K562 (cell line): ENCODE data around the gene SERINC5. TPM values are rescaled to one million over a fixed set of nuclear protein-coding genes. Genes with fewer than 3 reads are reported as not detected.

Experiments
- ATAC-seq: fragments of 200-7000 bp; cut with Tn5 transposase; 3 replicates; pipeline ENCODE4 v1.9.1; 2020; ENCODE audit warnings: moderate library complexity
- BruUV-seq: library from RNA; stranded (reverse); fragments of 400-500 nt; replicated peaks from 2 replicates; lab custom pipeline; 2021; lab: Mats Ljungman, UMichigan
- CTCF ChIA-PET: fragments of 300-600 bp; formaldehyde crosslinking; extraction: SDS; loops from one replicate; lab custom pipeline; 2021; ENCODE audit warnings: low intra/inter-chr PET ratio; lab: Yijun Ruan, JAX
- POLR2A ChIA-PET: fragments of 300-600, 350-650 bp; sonication (Branson Sonifier 250); formaldehyde crosslinking; extraction: SDS; loops from one replicate; lab custom pipeline; 2021; ENCODE audit warnings: antibody characterized with exemption, inconsistent platforms; lab: Yijun Ruan, JAX
- DNase-seq, 4 experiments: peaks; one replicate each; pipeline versions ENCODE4 v3.0.0 to v3.0.0-alpha.2; 2011 to 2018; ENCODE audit warnings: low spot score in 3 of 4, mixed read lengths in 3 of 4; ENCODE audit errors: extremely low read depth in 1 of 4
- FAIRE-seq: peaks from 2 replicates; lab custom pipeline; 2011; peaks lifted over from hg19 to GRCh38; lab: Jason Lieb, UNC
- H2AFZ ChIP-seq: 2 replicates; pipeline ENCODE4 v1.6.0; 2011; ENCODE audit warnings: low read depth, low read length, control low read depth, inconsistent platforms
- H3K27ac ChIP-seq: fragments of 200-600 bp; 3 replicates; pipeline ENCODE4 v1.8.0; 2011; ENCODE audit warnings: low read depth, mild to moderate bottlenecking, control low read depth, inconsistent platforms, low read length, moderate library complexity, mixed read lengths; ENCODE audit errors: extremely low read depth
- H3K27me3 ChIP-seq, 2 experiments: fragments of 300-600 bp in 1 of 2; 2 replicates in 1 of 2; 3 replicates in 1 of 2; pipeline versions ENCODE4 v1.6.0 to v1.8.0; 2011; ENCODE audit warnings: inconsistent platforms in 2 of 2, low read length in 2 of 2, mild to moderate bottlenecking in 1 of 2, mixed read lengths in 1 of 2, moderate library complexity in 1 of 2; ENCODE audit not compliant: control insufficient read depth in 2 of 2, insufficient read depth in 2 of 2
- H3K36me3 ChIP-seq: fragments of 300-600 bp; 3 replicates; pipeline ENCODE4 v1.8.0; 2011; ENCODE audit warnings: mild to moderate bottlenecking, low read length, inconsistent platforms; ENCODE audit not compliant: control insufficient read depth, insufficient read depth
- H3K4me1 ChIP-seq, 2 experiments: fragments of 200-600 bp in 1 of 2; replicated peaks in 1 of 2; 2 replicates in 1 of 2; 3 replicates in 1 of 2; pipeline versions ENCODE4 v1.5.1 to v1.8.0; 2011; ENCODE audit warnings: inconsistent platforms in 2 of 2, low read length in 2 of 2, mild to moderate bottlenecking in 1 of 2, mixed read lengths in 1 of 2, moderate library complexity in 1 of 2; ENCODE audit not compliant: control insufficient read depth in 2 of 2, insufficient read depth in 2 of 2
- H3K4me2 ChIP-seq: 2 replicates; pipeline ENCODE4 v1.6.1; 2011; ENCODE audit warnings: low read length, control low read depth, inconsistent platforms, mixed read lengths; ENCODE audit not compliant: insufficient read depth
- H3K4me3 ChIP-seq: fragments of 200-600 bp; sonication (generic), shearing (Covaris generic); 2 replicates; pipeline ENCODE4 v1.5.1; 2016; ENCODE audit warnings: control low read depth, inconsistent platforms
- H3K79me2 ChIP-seq: fragments of 200-600 bp; 3 replicates; pipeline ENCODE4 v1.8.0; 2011; ENCODE audit warnings: low read length, inconsistent platforms; ENCODE audit not compliant: control insufficient read depth, insufficient read depth
- H3K9ac ChIP-seq, 2 experiments: 2 replicates each; pipeline versions ENCODE4 v1.6.0 to v1.6.1; 2011; ENCODE audit warnings: low read depth in 2 of 2, low read length in 2 of 2, control low read depth in 1 of 2, inconsistent platforms in 1 of 2, mild to moderate bottlenecking in 1 of 2, mixed read lengths in 1 of 2; ENCODE audit not compliant: insufficient read depth in 1 of 2
- H3K9me1 ChIP-seq: one replicate; pipeline ENCODE4 v1.6.0; 2011; ENCODE audit warnings: inconsistent platforms, mild to moderate bottlenecking, low read length, moderate library complexity; ENCODE audit not compliant: control insufficient read depth, insufficient read depth
- H3K9me3 ChIP-seq: replicated peaks from 2 replicates; pipeline ENCODE4 v1.5.1; 2011; ENCODE audit warnings: low read depth, low read length, inconsistent platforms; ENCODE audit not compliant: control insufficient read depth, insufficient read depth
- H4K20me1 ChIP-seq: replicated peaks from 2 replicates; pipeline ENCODE4 v1.6.1; 2011; ENCODE audit warnings: low read length, inconsistent platforms, mixed read lengths; ENCODE audit not compliant: control insufficient read depth, insufficient read depth
- GTF2F1 ChIP-seq: IDR thresholded peaks from 2 replicates; pipeline ENCODE4 v1.6.1; 2011; ENCODE audit warnings: low read depth, low read length, improper control_type of control experiment
- RBM25 ChIP-seq: fragments of 200-400 bp; formaldehyde crosslinking; IDR thresholded peaks from 2 replicates; pipeline ENCODE4 v1.6.1; 2018; ENCODE audit warnings: low read length, low read depth, moderate library complexity; ENCODE audit not compliant: severe bottlenecking
- SMAD2 ChIP-seq: fragments of 150-350 bp; IDR thresholded peaks from 2 replicates; pipeline ENCODE4 v1.6.1; 2014; ENCODE audit warnings: low read depth, mild to moderate bottlenecking, low read length
- SNRNP70 ChIP-seq: fragments of 200-400 bp; formaldehyde crosslinking; optimal IDR thresholded peaks from 2 replicates; pipeline ENCODE3; 2017; ENCODE audit warnings: low read depth, low read length
- ZNF121 ChIP-seq: sonication (generic); formaldehyde crosslinking; conservative IDR thresholded peaks from 2 replicates; pipeline ENCODE4 v1.8.0; 2022; ENCODE audit warnings: missing genetic modification reagents
- ZNF408 ChIP-seq: fragments of 250-450 bp; sonication (Bioruptor Pico); IDR thresholded peaks from 2 replicates; pipeline ENCODE4 v1.4.0; 2020; ENCODE audit warnings: low read depth, mild to moderate bottlenecking, moderate library complexity
- WGBS: fragments of 100-300 bp; shearing (Covaris generic); methylation state at CpG from one replicate; pipeline ENCODE4 v1.1.6; 2016; ENCODE audit warnings: low coverage, mixed read lengths; ENCODE audit not compliant: insufficient coverage; ENCODE audit errors: missing lambda C conversion rate; 5-methylcytosine and 5-hydroxymethylcytosine counted together
- in situ Hi-C: fragments of 300-500 bp; cut with MboI; formaldehyde crosslinking; loops from 4 replicates; pipeline ENCODE4 v1.15.0; 2018; ENCODE audit warnings: inconsistent platforms, mixed read lengths
- intact Hi-C: fragments of 100-400 bp; cut with micrococcal nuclease; formaldehyde crosslinking; loops from 2 replicates; pipeline ENCODE4 v1.14.2; 2022
- polyA plus RNA-seq, 8 experiments: library from polyadenylated mRNA; depleted of rRNA in 4 of 8; stranded (reverse) in 5 of 8; unstranded in 3 of 8; fragments of >200 nt; fragmentation: Nextera tagmentation in 2 of 8; fragmentation: Illumina TruSeq in 1 of 8; extraction: Ambion mirVana in 2 of 8; extraction: Trizol in 1 of 8; gene quantifications; 2 replicates each; pipeline versions ENCODE4 v1.2.1 to v1.2.3, GENCODE V29; 2011 to 2014; ENCODE audit warnings: inconsistent platforms in 1 of 8, missing spikeins in 1 of 8
- total RNA-seq, 7 experiments: library from RNA; depleted of rRNA in 6 of 7; stranded (reverse); fragments of >200 nt in 6 of 7; fragmentation: Illumina TruSeq in 2 of 7; extraction: Trizol in 2 of 7; gene quantifications; 2 replicates each; pipeline versions ENCODE4 v1.2.1 to v1.2.3, GENCODE V29; 2011 to 2021; ENCODE audit warnings: low replicate concordance in 1 of 7
- TF ChIP-seq, protein P1 (sequence below), 2 experiments: IDR thresholded peaks in 1 of 2; conservative IDR thresholded peaks in 1 of 2; 2 replicates each; pipeline ENCODE4 v1.6.1; 2016; ENCODE audit warnings: low read depth in 2 of 2, mild to moderate bottlenecking in 1 of 2, missing compliant biosample characterization in 1 of 2, missing genetic modification characterization in 1 of 2, moderate library complexity in 1 of 2
- TF ChIP-seq, protein P2 (sequence below): fragments of 250-450 bp; sonication (Bioruptor Pico); IDR thresholded peaks from 2 replicates; pipeline ENCODE4 v1.4.0; 2020; ENCODE audit warnings: mild to moderate bottlenecking, moderate library complexity, borderline replicate concordance

The SERINC5 gene
- total and polyA plus RNA-seq, 9 of the 15 experiments (the other 6 are each of a cell fraction or from before 2014, with no cell fraction given): 1.4 to 7.9 (median 3.7) TPM

DNA sequence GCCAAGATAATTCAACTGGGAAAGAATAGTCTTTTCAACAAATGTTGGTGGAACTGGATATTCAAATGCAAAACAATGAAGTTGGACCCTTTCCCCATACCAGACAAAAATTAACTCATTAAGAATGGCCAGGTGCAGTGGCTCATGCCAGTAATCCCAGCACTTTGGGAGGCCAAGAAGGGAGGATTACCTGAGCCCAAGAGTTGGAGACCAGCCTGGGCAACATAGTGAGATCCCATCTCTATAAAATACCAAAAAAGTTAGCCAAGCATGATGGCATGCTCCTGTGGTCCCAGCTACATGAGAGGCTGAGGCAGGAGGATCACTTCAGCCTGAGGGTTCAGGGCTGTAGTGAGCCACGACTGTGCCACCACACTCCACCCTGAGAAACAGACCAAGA, 24.2 kb downstream of the SERINC5 start:
- Histone ChIP-seq H3K36me3 (no peaks in the 10 kb centered on the region), H3K4me2 (no peak overlapping the region), H4K20me1 (no peaks in the 10 kb centered on the region), H3K9ac (no peak overlapping the region), H3K27me3 (no peaks in the 10 kb centered on the region), H3K4me3 (no peak overlapping the region), H3K9me1 (no peaks in the 10 kb centered on the region)
- ChIA-PET POLR2A (no interaction called here), CTCF (no interaction called here)
- intact Hi-C loops: no loop called here
- FAIRE-seq (no peak), ATAC-seq (no peak)
- WGBS: 0% methylated on average over 1 of the region's 1 CpG
- TF ChIP-seq RBM25 (peak; percentile 24), SMAD2 (no peak), ZNF121 (CRISPR knock-in tag) (peak; percentile 84)
- TF ChIP-seq, all 486 proteins: peak for 2
- in situ Hi-C loops: no loop called here
- Histone ChIP-seq H2AFZ (no peak overlapping the region), H3K4me1 (peaks cover 0 to 4% of the 10 kb centered on the region in 2 experiments; a peak in 1 of 5 replicates), H3K27ac (no peak overlapping the region), H3K9me3 (no peaks in the 10 kb centered on the region), H3K79me2 (no peaks in the 10 kb centered on the region)
- DNase-seq: no peak
- no TSS peak for BruUV-seq

DNA sequence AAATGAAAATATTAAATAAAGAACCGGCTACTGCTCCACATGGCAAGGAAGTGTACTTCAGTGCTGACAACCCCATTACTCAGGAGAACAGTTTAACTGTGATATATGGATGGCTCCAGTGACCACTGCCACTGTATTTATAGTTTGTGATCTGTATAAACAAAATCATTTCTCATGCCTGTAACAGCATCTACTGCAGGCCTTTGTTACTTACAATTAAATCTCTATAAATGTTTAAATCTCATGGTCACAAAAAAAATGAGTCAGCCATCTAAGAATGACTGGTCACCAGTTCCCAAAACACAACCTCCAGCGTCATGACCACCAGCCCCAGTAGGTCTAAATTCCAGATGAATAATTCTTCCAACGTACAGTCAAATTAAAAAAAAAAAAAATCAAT, 24.6 kb downstream of the SERINC5 start:
- no peaks in the 10 kb centered on the region for H3K9me3 ChIP-seq
- no peak overlapping the region for H2AFZ ChIP-seq
- no peaks in the 10 kb centered on the region for H3K79me2 ChIP-seq
- H4K20me1 ChIP-seq: no peaks in the 10 kb centered on the region
- no peaks in the 10 kb centered on the region for H3K9me1 ChIP-seq
- no peak overlapping the region for H3K4me2 ChIP-seq
- H3K36me3 ChIP-seq: no peaks in the 10 kb centered on the region
- 24% methylated on average over 3 of the region's 3 CpGs for WGBS
- no peak overlapping the region for H3K9ac ChIP-seq
- in situ Hi-C loops: no loop called here
- DNase-seq (no peak), FAIRE-seq (no peak)
- TF ChIP-seq, protein P1, sequence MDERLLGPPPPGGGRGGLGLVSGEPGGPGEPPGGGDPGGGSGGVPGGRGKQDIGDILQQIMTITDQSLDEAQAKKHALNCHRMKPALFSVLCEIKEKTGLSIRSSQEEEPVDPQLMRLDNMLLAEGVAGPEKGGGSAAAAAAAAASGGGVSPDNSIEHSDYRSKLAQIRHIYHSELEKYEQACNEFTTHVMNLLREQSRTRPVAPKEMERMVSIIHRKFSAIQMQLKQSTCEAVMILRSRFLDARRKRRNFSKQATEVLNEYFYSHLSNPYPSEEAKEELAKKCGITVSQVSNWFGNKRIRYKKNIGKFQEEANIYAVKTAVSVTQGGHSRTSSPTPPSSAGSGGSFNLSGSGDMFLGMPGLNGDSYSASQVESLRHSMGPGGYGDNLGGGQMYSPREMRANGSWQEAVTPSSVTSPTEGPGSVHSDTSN (CRISPR knock-in tag; IDR thresholded peaks at IDR 0.05; ENCODE audit: low read depth): no peak
- TF ChIP-seq, protein P1 (tag; conservative IDR thresholded peaks at IDR 0.05; ENCODE audit: low read depth): peak; percentile 61
- TF ChIP-seq GTF2F1: no peak
- no peak for TF ChIP-seq ZNF408 (CRISPR knock-in tag)
- TF ChIP-seq, protein P2, sequence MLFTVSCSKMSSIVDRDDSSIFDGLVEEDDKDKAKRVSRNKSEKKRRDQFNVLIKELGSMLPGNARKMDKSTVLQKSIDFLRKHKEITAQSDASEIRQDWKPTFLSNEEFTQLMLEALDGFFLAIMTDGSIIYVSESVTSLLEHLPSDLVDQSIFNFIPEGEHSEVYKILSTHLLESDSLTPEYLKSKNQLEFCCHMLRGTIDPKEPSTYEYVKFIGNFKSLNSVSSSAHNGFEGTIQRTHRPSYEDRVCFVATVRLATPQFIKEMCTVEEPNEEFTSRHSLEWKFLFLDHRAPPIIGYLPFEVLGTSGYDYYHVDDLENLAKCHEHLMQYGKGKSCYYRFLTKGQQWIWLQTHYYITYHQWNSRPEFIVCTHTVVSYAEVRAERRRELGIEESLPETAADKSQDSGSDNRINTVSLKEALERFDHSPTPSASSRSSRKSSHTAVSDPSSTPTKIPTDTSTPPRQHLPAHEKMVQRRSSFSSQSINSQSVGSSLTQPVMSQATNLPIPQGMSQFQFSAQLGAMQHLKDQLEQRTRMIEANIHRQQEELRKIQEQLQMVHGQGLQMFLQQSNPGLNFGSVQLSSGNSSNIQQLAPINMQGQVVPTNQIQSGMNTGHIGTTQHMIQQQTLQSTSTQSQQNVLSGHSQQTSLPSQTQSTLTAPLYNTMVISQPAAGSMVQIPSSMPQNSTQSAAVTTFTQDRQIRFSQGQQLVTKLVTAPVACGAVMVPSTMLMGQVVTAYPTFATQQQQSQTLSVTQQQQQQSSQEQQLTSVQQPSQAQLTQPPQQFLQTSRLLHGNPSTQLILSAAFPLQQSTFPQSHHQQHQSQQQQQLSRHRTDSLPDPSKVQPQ (CRISPR knock-in tag): no peak
- TF ChIP-seq SNRNP70: no peak
- TF ChIP-seq, all 486 proteins: peak for 1
- no peak overlapping the region for H3K27ac ChIP-seq
- H3K4me3 ChIP-seq: no peak overlapping the region
- no TSS peak for BruUV-seq
- peaks cover 0 to 4% of the 10 kb centered on the region in 2 experiments; a peak in 1 of 5 replicates for H3K4me1 ChIP-seq
- no peak for ATAC-seq
- ChIA-PET CTCF (no interaction called here), POLR2A (no interaction called here)
- no peaks in the 10 kb centered on the region for H3K27me3 ChIP-seq
- intact Hi-C loops: no loop called here
